ENCODE measurements around the gene IL1RN.
A peak's percentile ranks its signal among the peaks of the same experiment; 100 is the strongest.

The IL1RN gene

GRCh38 chr2:113175042-113175628 is 47.7 kb downstream of the IL1RN start:
- DNase-seq = peak; percentile 83

DNA sequence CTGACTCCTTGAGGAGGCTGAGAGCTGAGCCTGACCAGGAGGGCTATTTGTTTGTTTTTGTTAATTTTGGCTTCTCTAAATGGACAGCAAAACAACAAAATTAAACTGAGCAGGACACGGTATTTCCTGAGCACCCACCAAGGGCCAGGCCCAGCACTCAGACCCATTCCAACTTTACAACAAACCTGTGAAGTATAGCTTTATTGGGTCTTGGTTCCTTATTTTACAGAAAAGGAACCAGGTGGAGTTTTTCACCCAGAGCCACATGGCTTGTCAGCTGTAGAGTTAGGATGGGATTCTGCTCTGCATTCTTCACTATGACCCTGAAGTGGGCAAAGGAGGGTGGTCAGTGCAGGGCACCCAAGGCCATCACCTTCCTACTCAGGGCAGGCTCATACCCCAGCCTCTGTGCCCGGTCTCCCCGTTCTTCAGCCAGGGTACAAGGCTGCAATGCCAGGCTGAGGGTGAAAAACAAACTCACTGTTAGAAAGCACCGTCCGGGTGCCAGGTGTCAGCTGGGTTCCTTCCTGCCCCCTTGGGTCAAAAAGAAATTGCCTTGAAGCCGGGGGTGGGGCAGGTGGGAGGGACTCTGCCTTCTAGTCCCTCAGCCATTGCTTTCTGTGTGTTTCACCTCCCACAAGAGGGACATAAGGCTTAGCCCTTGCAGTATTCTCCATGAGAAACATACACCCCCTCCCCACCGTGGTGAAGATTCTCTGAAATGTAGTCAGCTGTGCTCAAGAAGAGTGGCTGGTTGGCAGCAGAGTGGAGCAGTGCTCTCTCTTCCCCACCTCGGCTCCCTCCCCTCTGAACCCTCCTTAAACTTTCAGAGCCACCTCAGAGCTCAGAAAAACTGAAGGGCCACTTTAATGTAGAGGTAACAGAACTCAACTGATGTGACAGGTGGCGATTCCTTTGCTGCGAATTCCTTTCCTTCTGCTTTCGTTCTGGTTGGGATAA is 48.6 kb downstream of the IL1RN start:
- peak; percentile 46 for DNase-seq

GRCh38 chr2:113176696-113177355 is 49.4 kb downstream of the IL1RN start:
- no peak for DNase-seq

DNA sequence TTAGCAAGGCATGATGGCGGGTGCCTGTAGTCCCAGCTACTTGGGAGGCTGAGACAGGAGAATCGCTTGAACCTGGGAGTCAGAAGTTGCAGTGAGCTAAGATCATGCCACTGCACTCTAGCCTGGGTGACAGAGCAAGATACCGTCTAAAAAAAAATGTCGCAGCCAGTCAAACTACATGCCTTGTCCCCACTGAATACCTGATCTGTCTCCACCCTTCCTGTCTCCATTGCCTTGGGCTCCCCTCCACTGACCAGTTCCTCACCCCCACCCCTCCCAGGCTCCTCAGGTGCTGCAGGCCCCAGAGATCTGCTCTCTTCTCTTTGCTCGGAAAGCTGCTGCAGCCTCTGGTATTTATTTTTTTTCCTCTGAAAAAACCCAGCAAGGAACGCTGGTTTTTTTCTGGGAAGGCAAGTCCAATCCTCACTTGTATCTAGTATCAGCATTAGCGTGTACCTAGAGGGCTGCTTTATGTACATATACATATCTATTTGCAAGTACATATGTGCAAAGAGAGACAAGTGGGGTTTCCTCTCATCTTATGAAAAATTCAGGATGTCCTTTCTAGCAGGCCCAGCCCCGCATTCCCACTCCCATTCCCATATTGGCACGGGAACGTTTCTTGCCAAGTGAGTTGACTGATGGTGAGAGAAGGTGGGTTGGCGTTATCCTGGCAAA is 50.8 kb downstream of the IL1RN start:
- DNase-seq = no peak

DNA sequence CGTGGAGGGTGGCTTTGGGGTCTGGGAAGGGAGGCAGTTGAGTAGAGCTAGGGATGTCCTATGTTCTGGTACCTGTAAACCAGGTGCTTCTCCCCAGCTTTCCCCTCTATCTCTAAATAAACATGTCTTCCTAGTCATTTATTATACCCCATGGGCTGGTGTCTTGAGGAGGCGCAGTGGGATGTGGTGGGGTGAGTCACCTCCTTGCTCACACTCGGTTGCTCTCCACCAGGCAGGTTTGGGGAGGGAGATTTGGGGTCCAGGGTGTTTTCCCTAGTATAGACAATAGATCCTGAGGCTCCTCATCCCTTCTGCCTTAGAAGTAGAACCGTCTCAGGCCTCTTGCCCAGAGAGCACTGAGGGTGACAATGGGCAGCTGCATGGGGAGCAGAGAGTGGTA is 51.5 kb downstream of the IL1RN start:
- peak; percentile 23 for DNase-seq

- no peak for DNase-seq
Measured at GRCh38 chr2:113179446-113180045, 52.1 kb downstream of the IL1RN start.

- peak; percentile 16 for DNase-seq
Measured at GRCh38 chr2:113180131-113180946, 52.9 kb downstream of the IL1RN start.

GRCh38 chr2:113181258-113182051 is 54.1 kb downstream of the IL1RN start:
- peak; percentile 23 for DNase-seq

DNA sequence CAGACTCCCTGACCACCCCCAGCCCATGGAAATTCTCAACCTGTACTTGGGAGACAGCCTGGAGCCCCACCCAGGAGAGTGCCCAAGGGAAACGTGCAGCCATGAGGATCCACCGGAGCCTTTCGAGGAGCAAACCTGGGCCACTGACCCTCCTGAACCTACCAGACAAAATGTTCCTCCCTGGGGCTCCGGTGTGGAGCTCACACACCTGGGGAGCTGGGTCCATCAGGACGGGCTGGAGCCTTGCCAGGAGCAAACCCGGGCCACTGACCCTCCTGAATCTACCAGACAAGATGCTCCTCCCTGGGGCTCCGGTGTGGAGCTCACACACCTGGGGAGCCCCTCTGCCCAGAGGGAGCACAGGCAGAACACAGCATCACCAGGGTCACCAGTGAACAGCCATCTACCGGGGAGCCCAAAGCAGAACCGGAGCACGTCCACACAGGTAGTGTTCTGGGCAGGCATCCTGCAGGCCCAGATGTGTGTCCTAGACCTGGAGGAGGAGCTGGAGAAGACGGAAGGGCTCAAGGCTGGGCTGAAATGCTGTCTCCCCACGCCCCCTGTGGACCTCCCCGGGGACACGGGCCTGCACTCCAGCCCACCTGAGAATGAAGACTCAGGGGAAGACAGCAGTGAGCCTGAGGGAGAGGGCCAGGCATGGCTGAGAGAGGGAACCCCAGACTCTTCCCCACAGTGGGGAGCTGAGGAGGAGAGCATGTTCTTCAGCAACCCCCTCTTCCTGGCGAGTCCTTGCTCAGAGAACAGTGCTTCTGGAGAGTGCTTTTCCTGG is 55.3 kb downstream of the IL1RN start:
- no peak for DNase-seq

DNA sequence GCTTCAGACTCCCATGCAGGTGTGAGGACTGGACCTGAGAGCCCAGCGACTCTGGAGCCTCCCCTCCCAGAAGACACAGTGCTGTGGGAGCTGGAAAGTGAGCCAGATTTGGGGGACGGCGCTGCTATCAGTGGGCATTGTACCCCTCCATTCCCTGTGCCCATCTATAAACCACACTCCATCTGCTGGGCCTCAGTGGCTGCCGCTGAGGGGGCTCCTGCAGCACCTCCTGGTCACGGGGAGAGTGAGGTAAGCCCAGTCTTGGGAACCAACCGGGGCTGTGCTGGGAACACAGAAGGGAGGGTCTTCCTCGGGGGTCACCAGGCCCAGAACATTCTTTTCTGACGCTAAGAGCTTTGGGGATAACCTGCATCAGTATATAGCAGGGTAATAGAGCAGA is 55.9 kb downstream of the IL1RN start:
- no peak for DNase-seq
